Adrenal gland (tissue), 12 donors: ENCODE data around the gene TUBB4A. TPM values are rescaled to one million over a fixed set of nuclear protein-coding genes. Genes with fewer than 3 reads are reported as not detected.

Experiments used
- DNase-seq, 7 donors: peaks; one replicate each; pipeline ENCODE4 v3.0.0-alpha.2; 2019 to 2020
- H3K27ac ChIP-seq, 5 donors: fragments of 200-600 bp; sonication (generic) in 4 of 5; 1 replicate in 3 of 5; 2 replicates in 2 of 5; pipeline versions ENCODE4 v1.5.1 to v1.8.0; 2016 to 2020; ENCODE audit warnings: mild to moderate bottlenecking in 1 of 5
- H3K27me3 ChIP-seq: fragments of 200-600 bp; 2 replicates; pipeline ENCODE4 v1.8.0; 2021
- H3K36me3 ChIP-seq, 2 donors: fragments of 200-600 bp; replicated peaks in 1 of 2; 1 replicate in 1 of 2; 2 replicates in 1 of 2; pipeline versions ENCODE4 v1.5.1 to v1.8.0; 2018 to 2022
- H3K4me1 ChIP-seq, 2 donors: fragments of 200-600 bp; replicated peaks in 1 of 2; 1 replicate in 1 of 2; 2 replicates in 1 of 2; pipeline versions ENCODE4 v1.5.1 to v1.8.0; 2018 to 2021
- H3K4me3 ChIP-seq, 4 donors: fragments of 200-600 bp; sonication (generic) in 3 of 4; one replicate each; pipeline ENCODE4 v1.5.1; 2016 to 2018
- H3K9me3 ChIP-seq, 3 donors: fragments of 200-600 bp; sonication (generic) in 1 of 3; replicated peaks in 1 of 3; 1 replicate in 2 of 3; 2 replicates in 1 of 3; pipeline versions ENCODE4 v1.5.1 to v1.8.0; 2016 to 2021
- POLR2A ChIP-seq, 2 donors: fragments of 450-650 bp; IDR thresholded peaks; one replicate each; pipeline ENCODE4 v1.6.1; 2017; ENCODE audit warnings: antibody characterized with exemption in 2 of 2, mild to moderate bottlenecking in 2 of 2, moderate library complexity in 1 of 2
- WGBS, 4 donors: extraction: QIAGEN DNeasy Blood & Tissue Kit in 2 of 4; methylation state at CpG; one replicate each; pipeline versions ENCODE4 v1.1.5 to v1.1.7; 2013 to 2017; 5-methylcytosine and 5-hydroxymethylcytosine counted together
- intact Hi-C, 2 donors: fragments of 100-400 bp; cut with DNase I; formaldehyde crosslinking; loops; one replicate each; pipeline versions ENCODE4 v1.14.1 to v1.15.0; 2022 to 2023
- polyA plus RNA-seq, 3 donors: library from polyadenylated mRNA; stranded (reverse); fragments of 200-250 nt in 2 of 3; fragments of 350-450 nt in 1 of 3; fragmentation: Illumina TruSeq in 1 of 3; extraction: RNeasy Lipid Tissue Mini Kit (QIAGEN cat#74804) in 1 of 3; gene quantifications; one replicate each; pipeline ENCODE4 v1.2.3, GENCODE V29; 2013 to 2014
- total RNA-seq, 9 donors: library from RNA; depleted of rRNA in 4 of 9; stranded (reverse); fragments of >200 nt in 4 of 9; fragments of 120-200 nt in 1 of 9; fragmentation: NEBNext Ultra II Directional in 1 of 9; extraction: Animal tissue kit (Norgen Biotek cat#: 25700) in 1 of 9; gene quantifications; one replicate each; pipeline versions ENCODE4 v1.1.0 to v1.2.4, GENCODE V29; 2013 to 2023
- TF ChIP-seq, protein P1 (sequence below), 6 experiments: fragments of 450-650 bp in 4 of 6; fragments of 200-600 bp in 2 of 6; sonication (generic) in 1 of 6; IDR thresholded peaks; 1 replicate in 5 of 6; 2 replicates in 1 of 6; pipeline versions ENCODE4 v1.5.1 to v1.8.0; 2016 to 2021; ENCODE audit warnings: antibody characterized with exemption in 6 of 6, mild to moderate bottlenecking in 2 of 6, moderate library complexity in 1 of 6
- donor health status: healthy with polysubstance abuse.
- donor health status: Bipolar disorder and iron deficiency.
- donor health status: DM: yes; HTN: yes; CAD: no.
- donor health status: DM: no; HTN: no; CAD: no.
- donor health status: DM: no; HTN: no; CAD: no.
- donor health status: DM: yes; HTN: yes; CAD: no.

TUBB4A gene
- total and polyA plus RNA-seq, 12 donors, result 50.4 to 752 (median 138) TPM

DNA sequence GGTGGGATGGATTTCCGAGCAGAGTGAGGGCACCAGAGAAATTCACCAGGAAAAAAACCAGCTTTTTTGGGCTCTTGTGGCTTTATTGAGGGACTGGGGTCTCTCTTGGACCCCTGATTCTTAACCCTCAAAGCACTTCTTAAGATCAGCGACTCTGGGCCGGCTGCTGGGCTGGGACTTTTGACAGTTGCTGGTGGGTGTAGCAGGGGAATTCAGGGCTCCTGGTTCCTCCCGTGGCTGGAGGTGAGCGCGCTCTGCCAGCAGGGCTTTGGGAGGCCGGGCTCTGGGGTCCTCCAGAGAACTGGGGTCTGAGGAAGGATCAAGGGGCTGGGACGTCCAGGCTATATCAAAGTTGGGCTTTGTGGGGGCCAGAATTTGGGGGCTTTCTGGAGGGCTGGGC is 34.7 kb downstream of the TUBB4A start:
- H3K4me3 ChIP-seq, result no peak overlapping the region
- no peak for TF ChIP-seq POLR2A (IDR thresholded peaks at IDR 0.05)
- TF ChIP-seq, protein P1, sequence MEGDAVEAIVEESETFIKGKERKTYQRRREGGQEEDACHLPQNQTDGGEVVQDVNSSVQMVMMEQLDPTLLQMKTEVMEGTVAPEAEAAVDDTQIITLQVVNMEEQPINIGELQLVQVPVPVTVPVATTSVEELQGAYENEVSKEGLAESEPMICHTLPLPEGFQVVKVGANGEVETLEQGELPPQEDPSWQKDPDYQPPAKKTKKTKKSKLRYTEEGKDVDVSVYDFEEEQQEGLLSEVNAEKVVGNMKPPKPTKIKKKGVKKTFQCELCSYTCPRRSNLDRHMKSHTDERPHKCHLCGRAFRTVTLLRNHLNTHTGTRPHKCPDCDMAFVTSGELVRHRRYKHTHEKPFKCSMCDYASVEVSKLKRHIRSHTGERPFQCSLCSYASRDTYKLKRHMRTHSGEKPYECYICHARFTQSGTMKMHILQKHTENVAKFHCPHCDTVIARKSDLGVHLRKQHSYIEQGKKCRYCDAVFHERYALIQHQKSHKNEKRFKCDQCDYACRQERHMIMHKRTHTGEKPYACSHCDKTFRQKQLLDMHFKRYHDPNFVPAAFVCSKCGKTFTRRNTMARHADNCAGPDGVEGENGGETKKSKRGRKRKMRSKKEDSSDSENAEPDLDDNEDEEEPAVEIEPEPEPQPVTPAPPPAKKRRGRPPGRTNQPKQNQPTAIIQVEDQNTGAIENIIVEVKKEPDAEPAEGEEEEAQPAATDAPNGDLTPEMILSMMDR (IDR thresholded peaks at IDR 0.05), result no peak
- peaks cover 9% of the 10 kb centered on the region for H3K27me3 ChIP-seq
- H3K9me3 ChIP-seq, result no peaks in the 10 kb centered on the region
- no peaks in the 10 kb centered on the region for H3K4me1 ChIP-seq
- no peak overlapping the region for H3K27ac ChIP-seq
- intact Hi-C loops, result no loop called here
- 79 to 90% (median 88%) methylated on average over 6 to 8 of the region's 8 CpGs for WGBS, 4 donors
- no peak for DNase-seq
- H3K36me3 ChIP-seq, result no peaks in the 10 kb centered on the region

DNA sequence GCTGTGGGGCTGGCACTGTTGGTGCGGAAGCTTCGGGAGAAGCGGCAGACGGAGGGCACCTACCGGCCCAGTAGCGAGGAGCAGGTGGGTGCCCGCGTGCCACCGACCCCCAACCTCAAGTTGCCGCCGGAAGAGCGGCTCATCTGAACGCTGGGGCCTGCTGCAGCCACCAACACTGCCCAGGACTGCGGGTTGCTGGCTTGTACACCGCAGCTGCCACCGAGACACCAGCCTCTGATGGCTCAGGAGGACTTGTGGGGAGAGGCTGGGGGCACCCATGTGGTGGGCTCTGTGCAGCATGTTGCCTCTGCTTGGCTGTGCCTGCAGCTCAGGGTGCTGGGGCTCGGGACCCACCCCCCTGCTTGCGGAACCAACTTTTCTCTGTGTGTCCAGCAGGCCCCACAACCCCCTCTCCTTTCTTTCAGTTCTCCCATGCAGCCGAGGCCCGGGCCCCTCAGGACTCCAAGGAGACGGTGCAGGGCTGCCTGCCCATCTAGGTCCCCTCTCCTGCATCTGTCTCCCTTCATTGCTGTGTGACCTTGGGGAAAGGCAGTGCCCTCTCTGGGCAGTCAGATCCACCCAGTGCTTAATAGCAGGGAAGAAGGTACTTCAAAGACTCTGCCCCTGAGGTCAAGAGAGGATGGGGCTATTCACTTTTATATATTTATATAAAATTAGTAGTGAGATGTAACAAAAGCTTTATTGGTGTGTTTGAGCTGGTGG is 35.4 kb downstream of the TUBB4A start:
- H3K4me1 ChIP-seq, result no peaks in the 10 kb centered on the region
- 73 to 89% (median 83%) methylated on average over 4 to 21 of the region's 21 CpGs for WGBS, 4 donors
- no peak overlapping the region for H3K4me3 ChIP-seq
- intact Hi-C loops, result no loop called here
- no peak overlapping the region for H3K27ac ChIP-seq
- no peaks in the 10 kb centered on the region for H3K36me3 ChIP-seq
- peaks cover 9% of the 10 kb centered on the region for H3K27me3 ChIP-seq
- TF ChIP-seq POLR2A (IDR thresholded peaks at IDR 0.05), result no peak
- TF ChIP-seq, protein P1 (IDR thresholded peaks at IDR 0.05), result no peak
- no peaks in the 10 kb centered on the region for H3K9me3 ChIP-seq
- no peak for DNase-seq

DNA sequence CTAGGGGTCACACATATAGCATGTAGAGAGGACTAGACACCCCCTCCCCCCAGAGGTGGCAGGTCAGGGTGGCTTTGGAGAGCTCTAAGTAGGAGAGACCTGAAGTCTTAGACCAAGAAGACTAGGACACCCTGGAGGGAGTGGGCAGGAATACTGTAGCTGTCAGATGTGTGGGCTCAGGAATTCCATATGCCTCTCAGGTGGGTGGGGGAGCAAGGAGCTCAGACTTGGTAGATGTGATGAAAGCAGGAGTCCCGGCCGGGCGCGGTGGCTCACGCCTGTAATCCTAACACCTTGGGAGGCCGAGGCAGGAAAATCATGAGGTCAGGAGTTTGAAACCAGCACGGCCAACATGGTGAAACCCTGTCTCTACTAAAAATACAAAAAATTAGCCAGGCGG is 36.4 kb downstream of the TUBB4A start:
- no peak overlapping the region for H3K27ac ChIP-seq
- 87 to 93% (median 92%) methylated on average over 8 of the region's 8 CpGs for whole genome bisulfite sequencing, 4 donors
- no peaks in the 10 kb centered on the region for H3K4me1 ChIP-seq
- intact Hi-C loops, result no loop called here
- H3K4me3 ChIP-seq, result no peak overlapping the region
- no peak for DNase-seq
- peaks cover 9% of the 10 kb centered on the region for H3K27me3 ChIP-seq
- H3K36me3 ChIP-seq, result no peaks in the 10 kb centered on the region
- TF ChIP-seq, protein P1 (IDR thresholded peaks at IDR 0.05), result no peak
- no peak for TF ChIP-seq POLR2A (IDR thresholded peaks at IDR 0.05)
- H3K9me3 ChIP-seq, result no peaks in the 10 kb centered on the region

DNA sequence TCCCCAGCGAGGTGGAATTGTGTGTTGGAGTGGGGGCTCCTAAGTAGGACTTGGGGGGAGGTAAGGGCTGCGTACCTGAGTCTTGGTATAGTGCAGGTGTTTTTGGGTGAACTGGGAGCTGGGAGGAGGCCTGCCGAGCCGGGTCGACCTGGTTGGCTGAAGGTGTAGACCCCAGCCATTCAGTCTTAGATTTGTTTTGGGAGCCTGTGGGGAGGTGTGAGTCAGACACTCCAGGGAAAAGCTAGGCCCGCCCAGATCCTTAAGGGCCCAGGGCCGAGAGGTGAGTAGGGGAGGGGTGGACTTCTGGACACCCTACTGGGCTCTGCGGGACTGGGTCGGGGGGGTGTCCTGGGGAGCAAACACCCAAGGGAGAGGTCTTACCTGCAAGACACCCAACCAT is 37.1 kb downstream of the TUBB4A start:
- TF ChIP-seq, protein P1 (IDR thresholded peaks at IDR 0.05), result no peak
- no peak for TF ChIP-seq POLR2A (IDR thresholded peaks at IDR 0.05)

More for the DNA sequence above, 37.1 kb downstream of the TUBB4A start:
- Histone ChIP-seq H3K36me3 (no peaks in the 10 kb centered on the region), H3K4me1 (no peaks in the 10 kb centered on the region), H3K4me3 (no peak overlapping the region), H3K9me3 (no peaks in the 10 kb centered on the region), H3K27ac (no peak overlapping the region), H3K27me3 (peaks cover 9% of the 10 kb centered on the region)
- DNase-seq, result no peak
- WGBS, 4 donors, result 50 to 79% (median 65%) methylated on average over 8 to 9 of the region's 9 CpGs
- intact Hi-C loops, result no loop called here
